ENCODE results near the gene CNPY4.

- no peak for TF ChIP-seq CTCF (IDR thresholded peaks at IDR 0.05)
- TF ChIP-seq POLR2A (IDR thresholded peaks at IDR 0.05) = peak in 1 of 2 donors; percentile 49
Observed at GRCh38 chr7:100158229-100159098, 39.0 kb downstream of the CNPY4 start, which contains the start of gene TRAPPC14.
